GM12891 (cell line): ENCODE data around the gene DEPDC4.

Source experiments
- DNase-seq: peaks from one replicate; pipeline ENCODE4 v3.0.0; 2011; ENCODE audit warnings: low spot score; ENCODE audit not compliant: insufficient read length
- FAIRE-seq: peaks from 2 replicates; lab custom pipeline; 2011; peaks lifted over from hg19 to GRCh38; lab: Jason Lieb, UNC
- PAX5 ChIP-seq: IDR thresholded peaks from 2 replicates; pipeline ENCODE4 v1.6.1; 2011; ENCODE audit warnings: low read length, moderate library complexity, mild to moderate bottlenecking; ENCODE audit not compliant: insufficient read depth, severe bottlenecking
- POLR2A ChIP-seq: IDR thresholded peaks from 2 replicates; pipeline ENCODE4 v1.6.1; 2011; ENCODE audit warnings: low read depth, low read length, control low read depth
- POLR2AphosphoS5 ChIP-seq: IDR thresholded peaks from 2 replicates; pipeline ENCODE4 v1.6.1; 2011; ENCODE audit warnings: low read depth, low read length, control low read depth
- POU2F2 ChIP-seq: IDR thresholded peaks from 2 replicates; pipeline ENCODE4 v1.6.1; 2011; ENCODE audit warnings: low read depth, mild to moderate bottlenecking, control low read depth, low read length, moderate library complexity
- SPI1 ChIP-seq: IDR thresholded peaks from 2 replicates; pipeline ENCODE4 v1.6.1; 2011; ENCODE audit warnings: low read depth, low read length, control low read depth
- TAF1 ChIP-seq: IDR thresholded peaks from 2 replicates; pipeline ENCODE4 v1.6.1; 2011; ENCODE audit warnings: low read depth, low read length, control low read depth

DEPDC4 gene

DNA sequence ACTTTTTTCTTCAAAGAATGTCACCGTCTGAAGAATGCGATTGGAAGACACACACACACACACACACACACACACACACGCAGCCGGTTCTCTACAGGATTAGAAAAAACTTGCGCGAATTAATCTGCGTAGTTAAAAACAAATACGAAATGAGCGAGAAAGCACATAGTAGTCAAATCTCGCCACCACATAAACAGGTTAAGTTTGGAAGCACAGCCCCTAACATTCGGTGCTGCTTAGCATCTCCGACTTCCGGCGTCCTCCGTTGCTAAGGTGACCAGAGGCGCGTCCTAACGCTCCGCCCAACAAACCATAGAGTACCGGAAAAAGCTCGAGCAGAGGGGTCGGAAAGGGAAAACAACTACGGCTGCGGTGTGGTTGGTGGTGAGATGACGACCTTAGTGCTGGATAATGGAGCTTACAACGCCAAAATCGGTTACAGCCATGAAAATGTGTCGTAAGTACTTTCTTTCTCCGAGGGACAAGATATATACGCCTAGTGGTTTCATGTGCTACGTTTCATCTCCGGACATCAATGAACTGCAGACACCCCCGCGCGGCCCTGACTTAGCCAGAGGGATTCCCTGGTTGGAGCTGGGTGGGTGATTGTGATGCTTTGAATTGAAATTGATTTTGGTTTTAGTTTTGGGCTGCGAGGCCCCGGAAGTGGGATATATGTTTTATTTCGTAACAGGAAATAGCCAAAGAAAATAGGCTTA, 66.3 kb downstream of the DEPDC4 start, which contains the start of gene ACTR6:
Gene ACTR6 (plus strand): TSS at position 353 of the 719 bp plus-strand sequence. CDS start 37 bp downstream, at position 390.
- DNase-seq: peak; percentile 75
- FAIRE-seq: peak; percentile 91
- TF ChIP-seq PAX5 (no peak), SPI1 (no peak), TAF1 (peak; percentile 61), POLR2A (peak; percentile 86), POU2F2 (peak; percentile 86; the same call in 1 of the 2 replicates), POLR2AphosphoS5 (peak; percentile 79; the same call in 1 of the 2 replicates)

DNA sequence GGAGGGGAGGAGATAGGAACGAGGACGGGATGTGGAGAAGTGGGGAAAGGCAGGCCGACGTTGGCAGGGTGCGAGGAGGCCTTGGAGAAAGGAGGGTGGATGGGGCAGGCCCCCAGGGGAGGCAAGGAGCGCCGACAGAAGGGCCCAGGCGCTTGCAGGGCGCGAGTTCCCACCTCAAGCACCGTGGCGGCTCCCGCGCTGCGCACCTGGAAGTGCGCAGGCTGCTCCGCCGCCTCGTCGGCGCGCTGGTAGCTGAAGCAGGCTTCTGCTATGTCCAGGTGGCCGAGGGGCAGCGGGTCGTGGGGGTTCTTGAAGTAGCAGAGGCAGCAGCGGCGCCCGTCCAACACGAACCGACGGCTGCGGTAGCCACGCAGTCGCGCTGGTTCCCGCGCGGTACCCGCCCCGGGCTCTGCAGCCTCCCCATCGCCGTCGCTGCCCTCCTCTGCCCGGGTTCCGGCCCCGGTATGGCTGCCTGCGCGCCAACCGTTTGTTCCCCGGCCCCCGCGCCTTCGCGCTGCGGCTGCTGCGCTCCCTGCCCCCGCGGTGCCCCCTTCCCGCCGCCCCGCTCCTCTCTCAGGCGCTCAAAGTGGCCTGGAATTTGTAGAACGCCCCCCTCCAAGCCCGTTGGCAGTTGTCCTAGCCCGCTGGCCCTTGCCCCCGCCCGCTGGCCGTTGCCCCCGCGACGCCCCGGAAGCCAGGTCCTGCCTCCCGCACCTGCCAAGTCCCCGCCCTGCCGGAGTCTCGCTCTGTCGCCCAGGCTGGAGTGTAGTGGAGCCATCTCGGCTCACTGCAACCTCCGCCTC, 67.3 kb downstream of the DEPDC4 start:
- peak; percentile 67 for DNase-seq
- FAIRE-seq: peak; percentile 35
- TF ChIP-seq PAX5 (peak; percentile 50), SPI1 (no peak)

DNA sequence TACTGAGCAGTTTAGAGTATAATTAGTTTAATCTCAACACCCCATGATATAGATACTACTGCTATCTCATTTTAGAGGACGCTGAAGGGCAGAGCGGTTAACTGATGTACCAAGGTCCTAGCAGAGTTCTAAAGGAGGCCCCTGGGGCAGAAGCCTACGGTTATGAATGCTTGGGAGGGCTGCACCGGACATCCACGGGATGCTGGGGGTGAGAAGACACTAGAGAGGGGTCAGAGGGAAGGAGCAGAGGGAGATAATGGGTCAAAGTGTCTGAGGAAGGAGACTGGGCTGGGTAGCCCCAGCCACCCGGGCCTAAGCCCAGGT, 67.9 kb downstream of the DEPDC4 start:
- TF ChIP-seq PAX5 (no peak), SPI1 (no peak)
- FAIRE-seq (no peak), DNase-seq (no peak)

DNA sequence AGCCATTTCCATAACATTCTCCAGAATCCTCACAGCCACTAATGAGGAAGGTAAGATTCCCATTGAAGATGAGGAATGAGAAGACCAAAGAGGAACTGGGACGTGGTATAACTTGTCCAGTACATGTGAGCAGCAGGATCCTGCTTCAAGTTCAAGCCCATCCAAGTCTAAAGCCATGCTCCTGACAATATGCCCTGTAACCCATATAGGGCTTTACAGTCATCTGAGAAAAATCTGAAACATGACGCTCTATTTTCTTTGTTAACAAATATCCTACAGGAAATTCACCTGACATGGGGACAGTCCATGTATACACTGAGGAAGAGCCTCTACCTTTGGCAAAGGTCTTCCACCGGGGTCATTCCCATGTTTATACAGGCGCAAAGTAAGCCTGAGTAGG, 69.4 kb downstream of the DEPDC4 start:
- no peak for TF ChIP-seq PAX5
- TF ChIP-seq TAF1: no peak
- no peak for TF ChIP-seq POU2F2
- TF ChIP-seq SPI1: no peak
- TF ChIP-seq POLR2A: no peak
- no peak for TF ChIP-seq POLR2AphosphoS5

DNA sequence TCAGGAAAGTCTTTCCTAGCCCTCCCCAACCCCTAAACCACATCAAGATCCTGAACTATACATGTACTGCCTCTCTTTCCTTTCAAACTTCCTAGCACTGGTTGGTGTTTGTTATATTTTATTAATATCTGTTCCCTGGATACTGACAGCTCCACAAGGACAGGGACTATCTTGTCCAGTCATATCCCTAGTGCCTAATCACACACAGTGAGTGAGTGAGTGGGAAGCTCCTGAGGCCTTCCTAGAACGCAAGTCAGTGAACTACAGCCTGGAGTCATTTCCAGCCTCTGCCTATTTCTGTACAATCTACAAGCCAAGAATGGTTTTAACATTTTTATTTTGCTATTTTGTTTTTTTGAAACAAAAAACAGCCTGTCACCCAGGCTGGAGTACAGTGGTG, 73.8 kb downstream of the DEPDC4 start:
- no peak for FAIRE-seq

More for the DNA sequence above, 69.4 kb downstream of the DEPDC4 start:
- no peak for DNase-seq
- FAIRE-seq: no peak

More for the DNA sequence above, 73.8 kb downstream of the DEPDC4 start:
- no peak for DNase-seq
- TF ChIP-seq TAF1 (no peak), POLR2A (no peak), SPI1 (no peak), POU2F2 (no peak), PAX5 (no peak), POLR2AphosphoS5 (no peak)
